ENCODE measurements around the gene SLC6A5. TPM values are rescaled to one million over a fixed set of nuclear protein-coding genes. Genes with fewer than 3 reads are reported as not detected.

SLC6A5 gene
- total RNA-seq, 6 experiments from 2014 or later = not detected

DNA sequence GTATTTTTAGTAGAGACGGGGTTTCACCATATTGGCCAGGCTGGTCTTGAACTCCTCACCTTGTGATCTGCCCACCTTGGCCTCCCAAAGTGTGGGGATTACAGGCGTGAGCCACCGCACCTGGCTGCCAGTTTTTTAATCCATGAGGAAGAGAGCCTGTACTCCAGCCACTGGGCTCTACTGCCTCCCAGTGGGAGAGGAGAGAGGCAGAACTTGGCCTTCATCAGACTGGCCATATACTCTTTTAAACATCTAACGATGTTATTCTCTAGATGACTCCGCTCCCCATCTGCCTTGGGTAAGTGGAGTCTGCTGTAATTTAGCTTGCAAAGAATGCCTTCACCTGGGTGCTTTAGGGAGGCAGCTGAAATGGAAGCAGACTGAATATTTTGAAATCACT is 34.6 kb downstream of the SLC6A5 start:
- DNase-seq = no peak
- Mint-ChIP-seq H3K27ac (no peak overlapping the region), H3K4me1 (ENCODE audit: low read depth) (no peaks in the 10 kb centered on the region), H3K27me3 (ENCODE audit: insufficient read depth) (peaks cover 1% of the 10 kb centered on the region; the same call in 1 of the 2 replicates), H3K36me3 (ENCODE audit: low read depth) (no peaks in the 10 kb centered on the region), H3K4me3 (no peak overlapping the region), H3K9me3 (no peaks in the 10 kb centered on the region)
- TF ChIP-seq, protein P1, sequence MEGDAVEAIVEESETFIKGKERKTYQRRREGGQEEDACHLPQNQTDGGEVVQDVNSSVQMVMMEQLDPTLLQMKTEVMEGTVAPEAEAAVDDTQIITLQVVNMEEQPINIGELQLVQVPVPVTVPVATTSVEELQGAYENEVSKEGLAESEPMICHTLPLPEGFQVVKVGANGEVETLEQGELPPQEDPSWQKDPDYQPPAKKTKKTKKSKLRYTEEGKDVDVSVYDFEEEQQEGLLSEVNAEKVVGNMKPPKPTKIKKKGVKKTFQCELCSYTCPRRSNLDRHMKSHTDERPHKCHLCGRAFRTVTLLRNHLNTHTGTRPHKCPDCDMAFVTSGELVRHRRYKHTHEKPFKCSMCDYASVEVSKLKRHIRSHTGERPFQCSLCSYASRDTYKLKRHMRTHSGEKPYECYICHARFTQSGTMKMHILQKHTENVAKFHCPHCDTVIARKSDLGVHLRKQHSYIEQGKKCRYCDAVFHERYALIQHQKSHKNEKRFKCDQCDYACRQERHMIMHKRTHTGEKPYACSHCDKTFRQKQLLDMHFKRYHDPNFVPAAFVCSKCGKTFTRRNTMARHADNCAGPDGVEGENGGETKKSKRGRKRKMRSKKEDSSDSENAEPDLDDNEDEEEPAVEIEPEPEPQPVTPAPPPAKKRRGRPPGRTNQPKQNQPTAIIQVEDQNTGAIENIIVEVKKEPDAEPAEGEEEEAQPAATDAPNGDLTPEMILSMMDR (IDR thresholded peaks at IDR 0.05) = no peak

GRCh38 chr11:20634781-20635180 is 35.4 kb downstream of the SLC6A5 start:
- Mint-ChIP-seq H3K27me3 (ENCODE audit: insufficient read depth) (peaks cover 3% of the 10 kb centered on the region), H3K36me3 (ENCODE audit: low read depth) (no peaks in the 10 kb centered on the region), H3K9me3 (no peaks in the 10 kb centered on the region), H3K4me3 (no peak overlapping the region), H3K27ac (no peak overlapping the region), H3K4me1 (ENCODE audit: low read depth) (no peaks in the 10 kb centered on the region)
- DNase-seq = no peak
- TF ChIP-seq, protein P1 (IDR thresholded peaks at IDR 0.05) = no peak

GRCh38 chr11:20638074-20638473 is 38.7 kb downstream of the SLC6A5 start:
- H3K9me3 Mint-ChIP-seq = no peaks in the 10 kb centered on the region
- H3K36me3 Mint-ChIP-seq (ENCODE audit: low read depth) = no peaks in the 10 kb centered on the region
- no peaks in the 10 kb centered on the region for H3K4me1 Mint-ChIP-seq (ENCODE audit: low read depth)
- H3K27me3 Mint-ChIP-seq (ENCODE audit: insufficient read depth) = peaks cover 2% of the 10 kb centered on the region
- H3K4me3 Mint-ChIP-seq = no peak overlapping the region
- TF ChIP-seq, protein P1 (IDR thresholded peaks at IDR 0.05) = no peak
- DNase-seq = no peak
- no peak overlapping the region for H3K27ac Mint-ChIP-seq

DNA sequence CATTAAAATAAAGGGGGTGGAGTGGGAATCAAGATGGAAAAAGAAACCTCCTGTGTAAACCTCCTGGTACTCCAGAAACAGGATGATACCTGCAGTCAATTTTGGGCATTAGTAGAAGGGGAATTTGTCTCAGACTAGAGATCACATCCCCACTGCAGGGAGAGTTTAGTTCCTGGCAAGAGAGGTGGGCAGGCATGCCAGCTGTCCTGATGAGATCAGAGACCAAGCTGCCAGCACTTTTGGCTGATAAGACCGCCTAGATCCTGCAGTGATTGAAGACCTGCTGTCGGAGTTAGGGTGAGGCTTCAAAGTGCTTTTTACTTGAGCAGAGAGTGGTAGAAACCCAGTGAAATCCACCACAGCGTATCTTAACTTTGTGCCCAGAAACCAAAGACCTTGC is 40.3 kb downstream of the SLC6A5 start:
- TF ChIP-seq, protein P1 (IDR thresholded peaks at IDR 0.05) = no peak
- Mint-ChIP-seq H3K4me3 (no peak overlapping the region), H3K9me3 (no peaks in the 10 kb centered on the region), H3K4me1 (ENCODE audit: low read depth) (no peaks in the 10 kb centered on the region), H3K27ac (no peak overlapping the region), H3K36me3 (ENCODE audit: low read depth) (no peaks in the 10 kb centered on the region), H3K27me3 (ENCODE audit: insufficient read depth) (peaks cover 2% of the 10 kb centered on the region)
- DNase-seq = no peak

DNA sequence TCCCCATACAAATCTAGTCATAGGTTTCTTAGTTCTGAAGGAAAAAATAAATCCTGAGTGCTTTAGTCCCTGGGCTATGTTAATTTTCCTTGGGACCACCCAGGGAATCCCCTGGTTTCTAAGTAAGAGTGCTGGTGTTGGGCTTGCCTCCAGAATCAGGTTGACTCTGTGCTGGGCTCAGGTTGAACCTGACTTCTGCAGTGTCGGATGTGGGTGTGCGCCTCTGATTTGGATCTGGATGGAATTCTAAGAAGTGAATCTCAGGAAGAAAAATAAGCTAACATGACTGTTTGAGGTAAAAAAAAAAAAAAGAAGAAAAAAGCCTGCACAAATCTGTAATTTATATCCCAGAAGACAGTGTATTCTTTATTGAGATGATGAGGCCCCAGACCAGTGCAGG is 41.0 kb downstream of the SLC6A5 start:
- TF ChIP-seq, protein P1 (IDR thresholded peaks at IDR 0.05) = no peak
- no peak for DNase-seq
- peaks cover 2% of the 10 kb centered on the region for H3K27me3 Mint-ChIP-seq (ENCODE audit: insufficient read depth)
- H3K4me1 Mint-ChIP-seq (ENCODE audit: low read depth) = no peaks in the 10 kb centered on the region
- no peaks in the 10 kb centered on the region for H3K36me3 Mint-ChIP-seq (ENCODE audit: low read depth)
- no peak overlapping the region for H3K27ac Mint-ChIP-seq
- no peaks in the 10 kb centered on the region for H3K9me3 Mint-ChIP-seq
- no peak overlapping the region for H3K4me3 Mint-ChIP-seq

DNA sequence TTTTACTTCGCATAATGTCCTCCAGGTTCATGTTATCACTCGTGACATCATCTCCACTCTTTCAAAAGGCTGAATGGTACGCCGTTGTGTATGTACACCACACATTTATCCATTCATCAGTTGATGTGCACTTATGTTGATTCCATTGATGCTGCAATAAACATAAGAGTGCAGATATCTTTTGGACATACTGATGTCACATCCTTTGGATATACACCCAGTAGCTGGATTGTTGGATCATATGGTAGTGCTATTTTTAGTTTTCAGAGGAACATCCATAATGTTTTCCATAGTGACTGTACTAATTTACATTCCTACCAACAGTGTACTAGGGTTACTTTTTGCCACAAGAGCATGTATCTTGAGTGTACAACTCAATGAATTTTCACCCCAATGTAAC is 45.0 kb downstream of the SLC6A5 start:
- no peaks in the 10 kb centered on the region for H3K9me3 Mint-ChIP-seq
- no peaks in the 10 kb centered on the region for H3K4me1 Mint-ChIP-seq (ENCODE audit: low read depth)
- H3K36me3 Mint-ChIP-seq (ENCODE audit: low read depth) = no peaks in the 10 kb centered on the region
- no peak overlapping the region for H3K27ac Mint-ChIP-seq
- TF ChIP-seq, protein P1 (IDR thresholded peaks at IDR 0.05) = no peak
- H3K27me3 Mint-ChIP-seq (ENCODE audit: insufficient read depth) = peaks cover 2% of the 10 kb centered on the region; the same call in 1 of the 2 replicates
- no peak for DNase-seq
- H3K4me3 Mint-ChIP-seq = no peak overlapping the region
